Duodenal mucosa (tissue), 2 donors: ENCODE results near the gene TLE3.
A peak's percentile ranks its signal among the peaks of the same experiment; 100 is the strongest.

Experiments
- H3K27ac ChIP-seq: one replicate; pipeline ENCODE4 v1.7.0; 2013; ENCODE audit warnings: low read depth, low read length
- H3K27me3 ChIP-seq, 2 donors: one replicate each; pipeline ENCODE4 v1.7.0; 2013; ENCODE audit warnings: low read length in 2 of 2, control low read depth in 1 of 2; ENCODE audit not compliant: insufficient read depth in 2 of 2, control insufficient read depth in 1 of 2
- H3K36me3 ChIP-seq, 2 donors: one replicate each; pipeline ENCODE4 v1.7.0; 2013; ENCODE audit warnings: low read length in 2 of 2, control low read depth in 1 of 2; ENCODE audit not compliant: insufficient read depth in 2 of 2, control insufficient read depth in 1 of 2
- H3K4me1 ChIP-seq, 2 donors: one replicate each; pipeline ENCODE4 v1.7.0; 2013; ENCODE audit warnings: low read length in 2 of 2, control low read depth in 1 of 2; ENCODE audit not compliant: insufficient read depth in 2 of 2, control insufficient read depth in 1 of 2
- H3K4me3 ChIP-seq, 2 donors: one replicate each; pipeline ENCODE4 v1.7.0; 2013; ENCODE audit warnings: low read length in 2 of 2, low read depth in 1 of 2
- H3K9ac ChIP-seq, 2 donors: one replicate each; pipeline ENCODE4 v1.7.0; 2013; ENCODE audit warnings: low read length in 2 of 2, low read depth in 1 of 2
- H3K9me3 ChIP-seq, 2 donors: one replicate each; pipeline ENCODE4 v1.7.0; 2013; ENCODE audit warnings: low read length in 2 of 2, control low read depth in 1 of 2; ENCODE audit not compliant: control insufficient read depth in 1 of 2

TLE3 gene

DNA sequence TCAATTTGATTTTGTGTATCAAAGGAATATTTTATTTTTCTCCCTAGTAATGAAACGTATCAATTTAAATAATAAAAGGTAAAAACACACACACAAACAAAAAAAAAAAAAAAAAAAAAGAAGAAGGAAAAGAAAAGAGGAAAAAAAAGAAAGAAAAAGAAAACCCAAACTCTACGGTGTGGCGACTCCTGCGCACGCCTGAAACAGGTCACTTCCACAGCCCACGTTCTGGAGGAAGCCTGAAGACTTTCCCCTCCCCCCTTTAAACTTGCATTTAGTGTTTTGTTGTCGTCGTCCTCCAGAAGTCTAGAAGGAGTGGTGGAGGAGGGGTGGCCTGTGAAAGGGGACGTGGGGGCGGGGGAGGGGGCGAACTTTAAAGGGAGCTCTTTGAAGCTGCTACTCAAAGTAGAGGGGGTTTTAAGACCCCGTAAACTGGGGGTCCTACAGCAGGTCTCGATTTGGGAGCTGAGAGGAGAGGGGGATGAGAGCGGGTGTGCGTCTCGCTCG lies 2.3 kb upstream of the TLE3 start:
- peak overlapping the region; percentile 46 to 57 for H3K4me3 ChIP-seq
- H3K36me3 ChIP-seq: no peaks in the 10 kb centered on the region
- no peaks in the 10 kb centered on the region for H3K9me3 ChIP-seq
- H3K9ac ChIP-seq: peak overlapping the region in 1 of 2 donors; percentile 20
- no peak overlapping the region for H3K27ac ChIP-seq
- H3K4me1 ChIP-seq: peaks cover 26 to 36% of the 10 kb centered on the region in 2 donors
- no peaks in the 10 kb centered on the region for H3K27me3 ChIP-seq

DNA sequence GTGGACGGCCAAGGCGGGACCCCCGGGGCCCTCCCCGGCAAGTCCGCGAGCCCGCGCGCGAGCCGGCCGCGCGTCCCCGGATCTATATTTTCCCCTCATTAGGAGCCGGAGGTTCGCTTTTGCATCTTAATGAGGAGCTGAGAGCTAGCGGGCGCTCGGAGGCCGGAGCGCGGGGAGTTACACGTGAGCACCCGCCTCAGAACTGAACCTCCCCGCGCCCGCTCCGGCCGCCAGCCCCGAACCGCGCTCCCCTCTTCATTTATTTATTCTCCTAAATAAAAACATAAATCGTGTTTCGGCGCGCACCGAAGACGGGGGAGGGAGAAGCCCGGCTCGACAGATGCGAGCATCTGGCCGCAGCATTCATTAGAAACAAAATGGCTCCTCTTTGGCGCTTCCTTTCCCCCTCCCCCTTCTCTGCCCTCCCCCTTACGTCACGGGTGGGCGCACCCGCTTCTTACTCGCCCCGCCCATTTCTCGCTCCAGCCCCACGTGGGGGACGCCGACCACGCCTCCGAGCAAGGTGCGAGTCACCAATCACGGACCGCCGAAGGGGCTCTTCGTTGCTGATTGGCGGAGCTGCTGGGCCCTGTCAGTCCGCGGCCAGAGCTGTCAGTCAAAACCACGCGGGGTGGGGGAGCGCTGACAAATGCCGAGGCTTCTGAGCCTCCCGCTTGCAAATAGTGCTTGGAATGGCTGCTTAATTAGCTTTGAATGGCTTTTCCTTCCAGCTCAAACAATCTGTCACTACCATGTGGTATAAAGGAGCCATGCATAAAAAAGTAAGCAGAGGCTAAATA lies 1.6 kb upstream of the TLE3 start:
- Histone ChIP-seq H3K4me3 (peak overlapping the region; percentile 57 to 67), H3K9ac (peak overlapping the region; percentile 63), H3K4me1 (peaks cover 32 to 43% of the 10 kb centered on the region in 2 donors), H3K9me3 (no peaks in the 10 kb centered on the region), H3K36me3 (no peaks in the 10 kb centered on the region), H3K27me3 (no peaks in the 10 kb centered on the region), H3K27ac (peak overlapping the region; percentile 69)

DNA sequence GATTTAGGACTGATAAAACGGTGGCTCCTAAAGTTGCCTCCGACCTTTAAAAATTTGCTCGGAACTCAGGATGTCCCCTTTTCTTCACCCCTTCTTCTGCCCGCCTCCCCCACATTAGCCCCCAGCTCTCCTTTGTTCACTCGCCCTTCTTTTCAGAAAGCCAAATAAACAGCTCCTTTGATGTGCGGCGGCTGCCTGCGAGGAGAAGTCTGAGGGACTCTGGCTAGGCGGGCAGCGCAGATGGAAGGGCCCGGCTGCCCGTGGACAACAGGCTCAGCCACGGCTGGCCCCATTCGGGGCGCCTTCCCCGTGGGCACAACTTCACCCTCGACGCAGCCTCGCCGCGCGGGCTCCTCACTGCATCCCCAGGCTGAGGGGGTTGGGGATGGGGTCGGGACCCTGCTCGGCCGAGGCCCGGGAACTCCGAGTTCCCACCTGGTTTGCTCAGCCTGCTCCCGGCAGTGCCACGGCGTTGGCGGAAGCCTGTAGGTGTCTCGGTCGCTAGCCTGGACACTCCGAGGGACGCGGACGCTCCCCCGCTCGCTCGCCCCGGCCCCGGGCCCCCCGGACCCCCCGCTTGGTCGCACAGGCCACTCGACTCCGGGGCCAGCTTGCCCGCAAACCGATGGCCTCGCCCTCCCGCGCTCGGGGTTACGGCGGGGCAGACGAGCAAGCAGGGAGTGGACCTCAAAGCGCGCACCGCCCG lies 897 bp upstream of the TLE3 start:
- no peaks in the 10 kb centered on the region for H3K27me3 ChIP-seq
- peaks cover 38 to 50% of the 10 kb centered on the region in 2 donors for H3K4me1 ChIP-seq
- H3K36me3 ChIP-seq: peaks cover 0 to 1% of the 10 kb centered on the region in 2 donors
- H3K9ac ChIP-seq: peak overlapping the region; percentile 63 to 79
- no peaks in the 10 kb centered on the region for H3K9me3 ChIP-seq
- H3K27ac ChIP-seq: peak overlapping the region; percentile 69
- peak overlapping the region; percentile 57 to 67 for H3K4me3 ChIP-seq

DNA sequence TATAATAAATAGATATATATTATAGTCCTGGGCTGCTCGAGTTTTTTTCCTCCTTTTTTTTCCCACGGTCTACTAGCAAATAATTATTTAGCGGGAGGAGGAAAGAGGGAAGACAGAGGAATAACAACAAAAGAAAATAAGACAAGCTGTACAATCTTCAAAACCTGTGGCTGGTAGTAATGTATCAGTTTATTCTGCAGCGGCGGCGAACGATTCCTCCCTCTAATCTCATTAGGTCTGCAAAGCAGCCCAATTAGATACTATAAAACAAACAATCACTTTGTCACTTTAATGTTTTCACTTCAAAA lies 390 bp upstream of the TLE3 start:
- Histone ChIP-seq H3K4me3 (peak overlapping the region; percentile 57 to 67), H3K36me3 (peaks cover 2 to 5% of the 10 kb centered on the region in 2 donors), H3K27ac (peak overlapping the region; percentile 69), H3K9me3 (no peaks in the 10 kb centered on the region), H3K27me3 (no peaks in the 10 kb centered on the region), H3K9ac (peak overlapping the region; percentile 63 to 79), H3K4me1 (peaks cover 42 to 55% of the 10 kb centered on the region in 2 donors)

DNA sequence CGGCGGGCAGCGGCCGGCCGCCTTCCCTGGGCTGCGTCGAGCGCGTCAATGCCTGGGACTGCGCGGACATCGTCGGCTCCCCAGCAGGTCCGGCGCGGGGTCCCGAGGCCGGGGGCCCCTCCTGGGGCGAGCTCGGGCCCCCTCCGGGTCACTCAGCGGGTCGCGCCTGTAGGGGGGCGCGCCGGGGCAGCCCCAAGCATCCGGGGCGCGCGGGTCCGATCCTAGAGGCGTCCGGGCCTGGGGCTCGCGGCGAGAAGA lies 725 bp downstream of the TLE3 start:
- H3K27ac ChIP-seq: peak overlapping the region; percentile 87
- peaks cover 4 to 5% of the 10 kb centered on the region in 2 donors for H3K36me3 ChIP-seq
- H3K4me3 ChIP-seq: peak overlapping the region; percentile 85 to 97
- H3K27me3 ChIP-seq: no peaks in the 10 kb centered on the region
- H3K4me1 ChIP-seq: peaks cover 48 to 59% of the 10 kb centered on the region in 2 donors
- no peaks in the 10 kb centered on the region for H3K9me3 ChIP-seq
- H3K9ac ChIP-seq: peak overlapping the region; percentile 75 to 81

DNA sequence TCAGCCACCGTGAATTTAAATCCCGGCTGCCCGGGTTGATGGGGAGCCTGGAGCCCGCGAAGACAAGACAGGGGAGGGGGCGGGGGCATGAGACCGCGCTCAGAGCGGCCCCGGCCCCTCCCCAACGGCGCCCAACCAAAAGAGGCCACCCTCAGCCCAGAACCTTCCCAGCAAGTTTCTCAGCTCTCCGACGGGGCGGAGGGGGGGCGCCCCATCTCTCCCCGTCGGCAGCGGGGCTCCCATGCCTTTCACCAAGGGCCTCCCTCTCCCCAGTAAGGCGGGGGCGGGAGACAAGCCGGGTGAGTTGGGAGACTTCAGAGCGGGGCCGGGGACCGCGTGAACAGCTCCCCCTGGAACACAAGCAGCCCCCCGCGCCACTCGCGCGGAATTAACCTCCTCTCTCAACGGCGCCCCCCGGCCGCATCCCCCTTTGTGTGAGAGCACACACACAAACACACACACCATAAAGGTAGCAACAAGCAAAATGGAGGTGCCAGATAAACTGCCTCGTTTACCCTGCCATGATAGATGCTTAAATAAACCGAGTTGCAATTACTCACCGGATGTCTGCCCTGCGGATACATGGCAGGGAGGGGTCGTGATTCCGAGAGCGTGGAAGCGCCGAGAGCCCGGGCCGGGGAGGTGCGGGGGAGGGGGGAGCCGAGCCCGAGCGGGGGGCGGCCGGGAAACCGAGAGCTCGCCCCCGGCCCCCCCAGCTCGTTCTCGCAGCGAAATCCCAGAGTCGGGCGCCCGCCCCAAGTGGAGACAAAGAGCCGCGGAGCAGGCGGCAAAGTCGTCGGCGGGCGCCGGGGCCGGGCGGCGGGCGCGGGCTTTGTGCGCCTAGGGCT lies 1.3 kb downstream of the TLE3 start:
- H3K36me3 ChIP-seq: peaks cover 4 to 5% of the 10 kb centered on the region in 2 donors
- H3K4me3 ChIP-seq: peak overlapping the region; percentile 85 to 97
- H3K4me1 ChIP-seq: peaks cover 49 to 59% of the 10 kb centered on the region in 2 donors
- no peaks in the 10 kb centered on the region for H3K9me3 ChIP-seq
- H3K9ac ChIP-seq: peak overlapping the region; percentile 75 to 81
- H3K27ac ChIP-seq: peak overlapping the region; percentile 87
- H3K27me3 ChIP-seq: no peaks in the 10 kb centered on the region

DNA sequence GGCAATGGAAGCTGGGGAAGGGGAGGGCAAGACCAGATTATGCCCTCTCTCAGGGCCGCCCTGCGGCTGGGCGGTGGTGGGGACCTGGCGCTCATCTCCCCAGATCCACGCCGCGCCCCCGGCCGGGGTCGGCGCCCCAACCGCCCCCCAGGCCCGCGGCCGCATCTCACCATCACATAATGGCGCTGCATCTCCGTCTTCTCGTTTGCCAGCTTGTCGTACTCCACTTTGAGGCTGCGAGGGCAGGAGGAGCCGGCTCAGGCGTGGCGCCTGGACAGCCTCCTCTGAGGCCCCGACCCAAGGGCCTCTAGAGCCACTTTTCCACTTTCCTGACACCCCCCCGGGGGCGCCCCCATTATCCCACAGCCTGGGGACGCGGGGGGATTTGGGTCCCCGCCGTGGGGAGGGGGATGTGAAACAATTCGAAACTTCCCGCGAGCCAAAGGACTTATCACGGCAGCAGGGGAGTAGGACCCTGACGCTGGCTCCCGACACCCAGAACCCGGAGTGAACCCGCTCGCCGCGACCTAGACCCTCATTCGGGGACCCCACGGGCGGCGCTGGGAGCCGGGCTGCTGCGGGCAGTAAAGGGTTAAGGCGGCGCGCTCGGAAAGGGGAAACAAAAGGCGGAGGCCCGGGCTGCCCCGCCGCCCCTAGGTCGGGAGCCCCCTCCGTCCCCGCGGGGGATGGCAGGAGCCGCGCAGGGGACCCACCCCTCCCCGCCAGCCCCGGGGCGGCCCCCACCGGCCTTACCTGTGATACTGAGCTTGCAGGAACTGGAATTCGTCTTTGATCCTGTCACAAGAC lies 2.1 kb downstream of the TLE3 start:
- H3K9ac ChIP-seq: peak overlapping the region; percentile 75 to 80
- no peaks in the 10 kb centered on the region for H3K27me3 ChIP-seq
- peaks cover 4 to 5% of the 10 kb centered on the region in 2 donors for H3K36me3 ChIP-seq
- no peaks in the 10 kb centered on the region for H3K9me3 ChIP-seq
- peak overlapping the region; percentile 87 for H3K27ac ChIP-seq
- H3K4me1 ChIP-seq: peaks cover 52 to 59% of the 10 kb centered on the region in 2 donors
- peak overlapping the region; percentile 85 to 97 for H3K4me3 ChIP-seq

DNA sequence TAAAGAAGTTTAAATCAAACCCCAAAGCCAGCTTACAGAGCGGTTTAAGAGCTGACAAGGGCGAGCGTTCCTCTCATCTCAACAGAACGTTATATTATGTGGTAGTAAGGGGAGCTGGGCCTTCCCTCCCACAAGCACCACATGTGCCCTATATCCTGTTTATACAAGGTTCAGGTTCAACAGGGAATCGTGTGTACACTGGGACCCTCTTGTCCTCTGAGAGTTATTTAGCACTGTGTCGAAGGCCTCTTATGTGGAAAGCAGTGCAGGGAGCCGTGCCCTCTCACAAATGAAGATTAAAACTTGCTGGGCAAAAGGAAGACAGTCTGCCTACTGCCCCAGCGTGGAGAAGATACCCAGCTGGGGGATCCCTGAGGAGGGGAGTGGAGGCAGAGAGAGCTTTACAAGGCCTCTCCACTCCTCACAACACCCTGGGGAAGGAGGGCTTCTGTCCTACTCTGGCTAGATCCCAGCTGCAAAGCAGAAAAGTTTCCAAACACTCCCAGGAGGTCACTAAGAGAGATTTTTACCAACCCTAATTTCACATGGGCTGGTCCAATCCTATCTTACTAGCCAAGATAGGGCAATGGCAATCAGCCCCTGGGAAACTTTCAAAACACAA lies 2.9 kb downstream of the TLE3 start:
- Histone ChIP-seq H3K4me3 (peak overlapping the region; percentile 85 to 97), H3K27me3 (no peaks in the 10 kb centered on the region), H3K36me3 (peaks cover 4 to 5% of the 10 kb centered on the region in 2 donors), H3K9ac (peak overlapping the region; percentile 60 to 75), H3K9me3 (no peaks in the 10 kb centered on the region), H3K4me1 (peaks cover 52 to 58% of the 10 kb centered on the region in 2 donors), H3K27ac (no peak overlapping the region)
